HepG2 (cell line): ENCODE results near the gene CDH22. TPM values are rescaled to one million over a fixed set of nuclear protein-coding genes. Genes with fewer than 3 reads are reported as not detected.

Source experiments
- FIP1L1 ChIP-seq: fragments of 200-400 bp; formaldehyde crosslinking; IDR thresholded peaks from 2 replicates; pipeline ENCODE4 v1.6.1; 2018; ENCODE audit warnings: low read depth, mild to moderate bottlenecking, low read length, moderate library complexity, borderline replicate concordance; ENCODE audit not compliant: insufficient read depth
- FOSL2 ChIP-seq: sonication (generic); formaldehyde crosslinking; IDR thresholded peaks from 2 replicates; pipeline ENCODE4 v1.4.0; 2020; ENCODE audit warnings: missing genetic modification reagents
- KDM4B ChIP-seq: sonication (generic); formaldehyde crosslinking; IDR thresholded peaks from 2 replicates; pipeline ENCODE4 v1.4.0; 2020; ENCODE audit warnings: missing genetic modification reagents
- KDM5B ChIP-seq: sonication (generic); formaldehyde crosslinking; IDR thresholded peaks from 2 replicates; pipeline ENCODE4 v1.4.0; 2020; ENCODE audit warnings: missing genetic modification reagents, mild to moderate bottlenecking, borderline replicate concordance
- KLF9 ChIP-seq: IDR thresholded peaks from 2 replicates; pipeline ENCODE4 v1.6.1; 2016; ENCODE audit warnings: low read depth
- MAFK ChIP-seq, 2 experiments: IDR thresholded peaks in 1 of 2; conservative IDR thresholded peaks in 1 of 2; 2 replicates each; pipeline ENCODE4 v1.6.1; 2011; ENCODE audit warnings: improper control_type of control experiment in 2 of 2, low read length in 2 of 2
- SNAI1 ChIP-seq: sonication (generic); formaldehyde crosslinking; IDR thresholded peaks from 2 replicates; pipeline ENCODE4 v1.5.0; 2020; ENCODE audit warnings: mild to moderate bottlenecking, missing genetic modification reagents, borderline replicate concordance
- SP1 ChIP-seq, 2 experiments: fragments of 450-650 bp in 1 of 2; sonication (generic) in 1 of 2; formaldehyde crosslinking in 1 of 2; IDR thresholded peaks; 2 replicates each; pipeline versions ENCODE4 v1.4.0 to v1.6.1; 2016 to 2020; ENCODE audit warnings: missing genetic modification reagents in 1 of 2
- SP2 ChIP-seq: sonication (generic); formaldehyde crosslinking; IDR thresholded peaks from 2 replicates; pipeline ENCODE4 v1.5.1; 2020; ENCODE audit warnings: mild to moderate bottlenecking, missing genetic modification reagents
- STAG1 ChIP-seq: sonication (generic); formaldehyde crosslinking; IDR thresholded peaks from 2 replicates; pipeline ENCODE4 v1.4.0; 2020; ENCODE audit warnings: missing genetic modification reagents
- STAT5B ChIP-seq: sonication (generic); formaldehyde crosslinking; IDR thresholded peaks from 2 replicates; pipeline ENCODE4 v1.4.0; 2020; ENCODE audit warnings: missing genetic modification reagents
- SUZ12 ChIP-seq: fragments of 150-350 bp; IDR thresholded peaks from 2 replicates; pipeline ENCODE4 v1.6.1; 2014; ENCODE audit warnings: low read depth, low read length
- ZNF180 ChIP-seq: sonication (generic); formaldehyde crosslinking; IDR thresholded peaks from 2 replicates; pipeline ENCODE4 v1.4.0; 2020; ENCODE audit warnings: low read depth, missing genetic modification reagents, borderline replicate concordance
- ZNF20 ChIP-seq: sonication (generic); formaldehyde crosslinking; IDR thresholded peaks from 2 replicates; pipeline ENCODE4 v1.4.0; 2020; ENCODE audit warnings: mild to moderate bottlenecking, moderate library complexity, missing genetic modification reagents
- ZNF225 ChIP-seq: sonication (generic); formaldehyde crosslinking; IDR thresholded peaks from 2 replicates; pipeline ENCODE4 v1.4.0; 2020; ENCODE audit warnings: mild to moderate bottlenecking, missing genetic modification reagents
- ZNF354B ChIP-seq: sonication (generic); formaldehyde crosslinking; IDR thresholded peaks from 2 replicates; pipeline ENCODE4 v1.8.0; 2022; ENCODE audit warnings: mild to moderate bottlenecking, missing genetic modification reagents
- ZNF441 ChIP-seq: sonication (generic); formaldehyde crosslinking; IDR thresholded peaks from 2 replicates; pipeline ENCODE4 v1.7.0; 2021; ENCODE audit warnings: missing genetic modification reagents, borderline replicate concordance
- ZNF777 ChIP-seq: sonication (generic); formaldehyde crosslinking; IDR thresholded peaks from 2 replicates; pipeline ENCODE4 v1.4.0; 2020; ENCODE audit warnings: missing genetic modification reagents
- ZNF781 ChIP-seq: sonication (generic); formaldehyde crosslinking; IDR thresholded peaks from 2 replicates; pipeline ENCODE4 v1.5.1; 2020; ENCODE audit warnings: borderline replicate concordance, mild to moderate bottlenecking, missing genetic modification reagents; ENCODE audit errors: not compliant biosample characterization
- ZNF782 ChIP-seq: sonication (generic); formaldehyde crosslinking; IDR thresholded peaks from 2 replicates; pipeline ENCODE4 v1.4.0; 2020; ENCODE audit warnings: missing genetic modification reagents, mild to moderate bottlenecking, borderline replicate concordance
- polyA plus RNA-seq, 8 experiments: library from polyadenylated mRNA; depleted of rRNA in 3 of 8; stranded (reverse) in 7 of 8; unstranded in 1 of 8; fragments of >200 nt; fragmentation: Illumina TruSeq in 4 of 8; extraction: Trizol in 4 of 8; gene quantifications; 2 replicates each; pipeline versions ENCODE4 v1.2.1 to v1.2.3, GENCODE V29; 2011 to 2016; ENCODE audit warnings: low read depth in 4 of 8, missing spikeins in 1 of 8, mixed read lengths in 1 of 8; ENCODE audit not compliant: insufficient read depth in 1 of 8
- total RNA-seq, 5 experiments: library from RNA; depleted of rRNA; stranded (reverse); fragments of >200 nt; fragmentation: Illumina TruSeq; extraction: Trizol; gene quantifications; 2 replicates each; pipeline ENCODE4 v1.2.3, GENCODE V29; 2016; ENCODE audit warnings: low read depth in 1 of 5
- TF ChIP-seq, protein P1 (sequence below): sonication (generic); formaldehyde crosslinking; IDR thresholded peaks from 2 replicates; pipeline ENCODE4 v1.9.0; 2021; ENCODE audit warnings: missing genetic modification reagents, mild to moderate bottlenecking, borderline replicate concordance
- TF ChIP-seq, protein P2 (sequence below): sonication (generic); formaldehyde crosslinking; IDR thresholded peaks from 2 replicates; pipeline ENCODE4 v1.5.1; 2020; ENCODE audit warnings: mild to moderate bottlenecking, missing genetic modification reagents

CDH22 gene
- total and polyA plus RNA-seq, 2 of the 13 experiments (the other 11 are each of a cell fraction or from before 2014, with no cell fraction given) = not detected

- TF ChIP-seq ZNF441 = no peak
- no peak for TF ChIP-seq ZNF354B (CRISPR knock-in tag)
- TF ChIP-seq KDM4B (CRISPR knock-in tag) = no peak
- TF ChIP-seq ZNF20 (CRISPR knock-in tag) = no peak
- TF ChIP-seq ZNF225 (CRISPR knock-in tag) = peak; percentile 91; the same call in 1 of the 2 replicates
- TF ChIP-seq MAFK (conservative IDR thresholded peaks at IDR 0.05 in 1 of 2, IDR thresholded peaks at IDR 0.05 in 1 of 2; ENCODE audit: low read length in 2 of 2) = no peak
- no peak for TF ChIP-seq KLF9 (CRISPR knock-in tag)
- no peak for TF ChIP-seq FIP1L1
- peak; percentile 27 for TF ChIP-seq ZNF781
- no peak for TF ChIP-seq SNAI1 (CRISPR knock-in tag)
- no peak for TF ChIP-seq SP1 (IDR thresholded peaks at IDR 0.05)
- TF ChIP-seq SP1 (CRISPR knock-in tag; IDR thresholded peaks at IDR 0.05) = no peak
- no peak for TF ChIP-seq STAT5B (CRISPR knock-in tag)
- TF ChIP-seq, protein P1, sequence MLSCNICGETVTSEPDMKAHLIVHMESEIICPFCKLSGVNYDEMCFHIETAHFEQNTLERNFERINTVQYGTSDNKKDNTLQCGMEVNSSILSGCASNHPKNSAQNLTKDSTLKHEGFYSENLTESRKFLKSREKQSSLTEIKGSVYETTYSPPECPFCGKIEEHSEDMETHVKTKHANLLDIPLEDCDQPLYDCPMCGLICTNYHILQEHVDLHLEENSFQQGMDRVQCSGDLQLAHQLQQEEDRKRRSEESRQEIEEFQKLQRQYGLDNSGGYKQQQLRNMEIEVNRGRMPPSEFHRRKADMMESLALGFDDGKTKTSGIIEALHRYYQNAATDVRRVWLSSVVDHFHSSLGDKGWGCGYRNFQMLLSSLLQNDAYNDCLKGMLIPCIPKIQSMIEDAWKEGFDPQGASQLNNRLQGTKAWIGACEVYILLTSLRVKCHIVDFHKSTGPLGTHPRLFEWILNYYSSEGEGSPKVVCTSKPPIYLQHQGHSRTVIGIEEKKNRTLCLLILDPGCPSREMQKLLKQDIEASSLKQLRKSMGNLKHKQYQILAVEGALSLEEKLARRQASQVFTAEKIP (CRISPR knock-in tag) = no peak
- TF ChIP-seq ZNF782 (CRISPR knock-in tag) = 0 out of 2 replicates have a peak, but pooled peaks have one; percentile 30
- TF ChIP-seq FOSL2 (CRISPR knock-in tag) = peak; percentile 52
- TF ChIP-seq SUZ12 = peak; percentile 26; the same call in 1 of the 2 replicates
- TF ChIP-seq ZNF777 = peak; percentile 98
- no peak for TF ChIP-seq SP2 (CRISPR knock-in tag)
- TF ChIP-seq KDM5B (CRISPR knock-in tag) = peak; percentile 51; the same call in 1 of the 2 replicates
- TF ChIP-seq, protein P2, sequence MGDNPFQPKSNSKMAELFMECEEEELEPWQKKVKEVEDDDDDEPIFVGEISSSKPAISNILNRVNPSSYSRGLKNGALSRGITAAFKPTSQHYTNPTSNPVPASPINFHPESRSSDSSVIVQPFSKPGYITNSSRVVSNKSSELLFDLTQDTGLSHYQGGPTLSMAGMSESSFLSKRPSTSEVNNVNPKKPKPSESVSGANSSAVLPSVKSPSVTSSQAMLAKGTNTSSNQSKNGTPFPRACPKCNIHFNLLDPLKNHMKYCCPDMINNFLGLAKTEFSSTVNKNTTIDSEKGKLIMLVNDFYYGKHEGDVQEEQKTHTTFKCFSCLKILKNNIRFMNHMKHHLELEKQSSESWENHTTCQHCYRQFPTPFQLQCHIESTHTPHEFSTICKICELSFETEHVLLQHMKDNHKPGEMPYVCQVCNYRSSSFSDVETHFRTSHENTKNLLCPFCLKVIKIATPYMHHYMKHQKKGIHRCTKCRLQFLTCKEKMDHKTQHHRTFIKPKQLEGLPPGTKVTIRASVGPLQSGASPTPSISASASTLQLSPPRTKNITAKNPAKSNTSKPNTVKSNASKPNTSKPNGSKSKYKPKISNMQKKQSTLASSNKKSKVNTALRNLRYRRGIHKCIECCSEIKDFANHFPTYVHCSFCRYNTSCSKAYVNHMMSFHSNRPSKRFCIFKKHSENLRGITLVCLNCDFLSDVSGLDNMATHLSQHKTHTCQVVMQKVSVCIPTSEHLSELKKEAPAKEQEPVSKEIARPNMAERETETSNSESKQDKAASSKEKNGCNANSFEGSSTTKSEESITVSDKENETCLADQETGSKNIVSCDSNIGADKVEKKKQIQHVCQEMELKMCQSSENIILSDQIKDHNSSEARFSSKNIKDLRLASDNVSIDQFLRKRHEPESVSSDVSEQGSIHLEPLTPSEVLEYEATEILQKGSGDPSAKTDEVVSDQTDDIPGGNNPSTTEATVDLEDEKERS (CRISPR knock-in tag) = no peak
- peak; percentile 90 for TF ChIP-seq STAG1 (CRISPR knock-in tag)
- 0 out of 2 replicates have a peak, but pooled peaks have one; percentile 71 for TF ChIP-seq ZNF180 (CRISPR knock-in tag)
Measured at GRCh38 chr20:46307139-46307998, 929 bp downstream of the CDH22 start (continued).
